Measurements from ENCODE around the gene COMMD1.

The COMMD1 gene

GRCh38 chr2:62010632-62011256 is 105.3 kb downstream of the COMMD1 start:
- Histone ChIP-seq H3K4me1 (ENCODE audit: insufficient read depth, insufficient read length) (no peaks in the 10 kb centered on the region), H3K4me3 (ENCODE audit: insufficient read length, low read depth) (no peak overlapping the region), H3K36me3 (ENCODE audit: insufficient read depth, insufficient read length, low read length) (no peaks in the 10 kb centered on the region), H3K9ac (ENCODE audit: insufficient read length, low read depth) (no peak overlapping the region), H3K9me3 (ENCODE audit: insufficient read depth, low read length) (no peaks in the 10 kb centered on the region), H3K27me3 (ENCODE audit: insufficient read depth, insufficient read length) (no peaks in the 10 kb centered on the region)
- no peak for TF ChIP-seq ZNF274 (IDR thresholded peaks at IDR 0.05; ENCODE audit: low read depth, low read length)
- DNase-seq (ENCODE audit: low read depth, low spot score) = no peak

GRCh38 chr2:62013641-62014040 is 108.2 kb downstream of the COMMD1 start:
- Histone ChIP-seq H3K36me3 (ENCODE audit: insufficient read depth, insufficient read length, low read length) (no peaks in the 10 kb centered on the region), H3K9me3 (ENCODE audit: insufficient read depth, low read length) (no peaks in the 10 kb centered on the region), H3K4me3 (ENCODE audit: insufficient read length, low read depth) (no peak overlapping the region), H3K4me1 (ENCODE audit: insufficient read depth, insufficient read length) (no peaks in the 10 kb centered on the region), H3K27me3 (ENCODE audit: insufficient read depth, insufficient read length) (no peaks in the 10 kb centered on the region), H3K9ac (ENCODE audit: insufficient read length, low read depth) (no peak overlapping the region)
- TF ChIP-seq ZNF274 (IDR thresholded peaks at IDR 0.05; ENCODE audit: low read depth, low read length) (no peak), SUZ12 (IDR thresholded peaks at IDR 0.05; ENCODE audit: extremely low read depth, insufficient read depth, insufficient read length) (no peak), YY1 (IDR thresholded peaks at IDR 0.05; ENCODE audit: insufficient read depth, insufficient read length) (no peak)
- DNase-seq (ENCODE audit: low read depth, low spot score) = no peak

DNA sequence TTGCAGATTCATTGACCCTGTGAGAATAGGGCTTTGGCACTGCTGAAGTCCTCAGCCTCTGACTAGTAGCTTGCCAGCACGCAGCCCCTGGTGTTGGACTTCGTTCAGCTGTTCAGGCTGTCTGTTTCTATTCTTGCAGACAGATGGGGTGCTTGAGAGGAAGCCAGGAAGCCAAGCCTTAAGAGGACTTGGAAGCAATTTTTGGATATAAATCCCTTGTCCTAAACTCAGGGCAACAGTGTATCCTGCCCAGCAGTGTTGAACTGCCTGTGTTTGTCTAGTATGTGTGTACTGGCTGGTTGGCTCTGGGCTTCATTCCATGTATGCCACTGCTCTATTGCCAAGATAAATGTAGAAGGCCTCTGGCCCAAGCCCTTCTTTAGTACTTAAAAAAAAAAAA is 108.6 kb downstream of the COMMD1 start:
- Histone ChIP-seq H3K27me3 (ENCODE audit: insufficient read depth, insufficient read length) (no peaks in the 10 kb centered on the region), H3K4me1 (ENCODE audit: insufficient read depth, insufficient read length) (no peaks in the 10 kb centered on the region), H3K9ac (ENCODE audit: insufficient read length, low read depth) (no peak overlapping the region), H3K9me3 (ENCODE audit: insufficient read depth, low read length) (no peaks in the 10 kb centered on the region), H3K4me3 (ENCODE audit: insufficient read length, low read depth) (no peak overlapping the region), H3K36me3 (ENCODE audit: insufficient read depth, insufficient read length, low read length) (no peaks in the 10 kb centered on the region)
- TF ChIP-seq SUZ12 (IDR thresholded peaks at IDR 0.05; ENCODE audit: extremely low read depth, insufficient read depth, insufficient read length) (no peak), ZNF274 (IDR thresholded peaks at IDR 0.05; ENCODE audit: low read depth, low read length) (no peak), YY1 (IDR thresholded peaks at IDR 0.05; ENCODE audit: insufficient read depth, insufficient read length) (no peak)
- no peak for DNase-seq (ENCODE audit: low read depth, low spot score)

- Histone ChIP-seq H3K9me3 (ENCODE audit: insufficient read depth, low read length) (no peaks in the 10 kb centered on the region), H3K4me3 (ENCODE audit: insufficient read length, low read depth) (no peak overlapping the region), H3K27me3 (ENCODE audit: insufficient read depth, insufficient read length) (no peaks in the 10 kb centered on the region), H3K36me3 (ENCODE audit: insufficient read depth, insufficient read length, low read length) (no peaks in the 10 kb centered on the region), H3K9ac (ENCODE audit: insufficient read length, low read depth) (no peak overlapping the region), H3K4me1 (ENCODE audit: insufficient read depth, insufficient read length) (no peaks in the 10 kb centered on the region)
- TF ChIP-seq ZNF274 (IDR thresholded peaks at IDR 0.05; ENCODE audit: low read depth, low read length) (no peak), SUZ12 (IDR thresholded peaks at IDR 0.05; ENCODE audit: extremely low read depth, insufficient read depth, insufficient read length) (no peak), YY1 (IDR thresholded peaks at IDR 0.05; ENCODE audit: insufficient read depth, insufficient read length) (no peak)
- no peak for DNase-seq (ENCODE audit: low read depth, low spot score)
Observed at GRCh38 chr2:62016957-62017356, 111.5 kb downstream of the COMMD1 start.

- H3K9ac ChIP-seq (ENCODE audit: insufficient read length, low read depth) = no peak overlapping the region
- H3K9me3 ChIP-seq (ENCODE audit: insufficient read depth, low read length) = no peaks in the 10 kb centered on the region
- H3K27me3 ChIP-seq (ENCODE audit: insufficient read depth, insufficient read length) = no peaks in the 10 kb centered on the region
- no peak overlapping the region for H3K4me3 ChIP-seq (ENCODE audit: insufficient read length, low read depth)
- H3K36me3 ChIP-seq (ENCODE audit: insufficient read depth, insufficient read length, low read length) = no peaks in the 10 kb centered on the region
- TF ChIP-seq SUZ12 (IDR thresholded peaks at IDR 0.05; ENCODE audit: extremely low read depth, insufficient read depth, insufficient read length) (no peak), YY1 (IDR thresholded peaks at IDR 0.05; ENCODE audit: insufficient read depth, insufficient read length) (no peak), ZNF274 (IDR thresholded peaks at IDR 0.05; ENCODE audit: low read depth, low read length) (no peak)
- DNase-seq (ENCODE audit: low read depth, low spot score) = no peak
- no peaks in the 10 kb centered on the region for H3K4me1 ChIP-seq (ENCODE audit: insufficient read depth, insufficient read length)
Observed at GRCh38 chr2:62029910-62030309, 124.4 kb downstream of the COMMD1 start.

- Histone ChIP-seq H3K9ac (ENCODE audit: insufficient read length, low read depth) (no peak overlapping the region), H3K36me3 (ENCODE audit: insufficient read depth, insufficient read length, low read length) (no peaks in the 10 kb centered on the region), H3K4me3 (ENCODE audit: insufficient read length, low read depth) (no peak overlapping the region), H3K27me3 (ENCODE audit: insufficient read depth, insufficient read length) (no peaks in the 10 kb centered on the region), H3K9me3 (ENCODE audit: insufficient read depth, low read length) (no peaks in the 10 kb centered on the region), H3K4me1 (ENCODE audit: insufficient read depth, insufficient read length) (no peaks in the 10 kb centered on the region)
- no peak for DNase-seq (ENCODE audit: low read depth, low spot score)
- TF ChIP-seq YY1 (IDR thresholded peaks at IDR 0.05; ENCODE audit: insufficient read depth, insufficient read length) (no peak), ZNF274 (IDR thresholded peaks at IDR 0.05; ENCODE audit: low read depth, low read length) (no peak), SUZ12 (IDR thresholded peaks at IDR 0.05; ENCODE audit: extremely low read depth, insufficient read depth, insufficient read length) (no peak)
Observed at GRCh38 chr2:62030902-62031301, 125.4 kb downstream of the COMMD1 start.

DNA sequence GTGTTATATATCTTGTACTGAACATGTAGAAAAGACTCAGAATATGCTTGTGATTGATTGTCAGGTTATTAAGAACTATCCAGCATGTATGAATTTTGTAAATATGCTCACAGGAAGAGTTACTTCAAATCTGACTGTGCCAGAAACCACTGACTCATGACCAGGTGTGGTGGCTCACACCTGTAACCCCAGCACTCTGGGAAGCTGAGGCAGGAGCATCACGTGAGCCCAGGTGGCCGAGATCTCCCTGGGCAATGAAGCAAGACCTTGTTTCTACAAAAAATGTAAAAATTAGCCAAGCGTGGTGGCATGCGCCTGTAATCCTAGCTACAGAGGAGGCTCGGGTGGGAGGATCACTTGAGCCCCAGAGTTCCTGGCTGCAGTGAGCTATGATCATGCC is 126.6 kb downstream of the COMMD1 start:
- Histone ChIP-seq H3K9me3 (ENCODE audit: insufficient read depth, low read length) (no peaks in the 10 kb centered on the region), H3K27me3 (ENCODE audit: insufficient read depth, insufficient read length) (no peaks in the 10 kb centered on the region), H3K36me3 (ENCODE audit: insufficient read depth, insufficient read length, low read length) (no peaks in the 10 kb centered on the region), H3K4me3 (ENCODE audit: insufficient read length, low read depth) (no peak overlapping the region), H3K9ac (ENCODE audit: insufficient read length, low read depth) (no peak overlapping the region), H3K4me1 (ENCODE audit: insufficient read depth, insufficient read length) (no peaks in the 10 kb centered on the region)
- DNase-seq (ENCODE audit: low read depth, low spot score) = no peak
- TF ChIP-seq SUZ12 (IDR thresholded peaks at IDR 0.05; ENCODE audit: extremely low read depth, insufficient read depth, insufficient read length) (no peak), YY1 (IDR thresholded peaks at IDR 0.05; ENCODE audit: insufficient read depth, insufficient read length) (no peak), ZNF274 (IDR thresholded peaks at IDR 0.05; ENCODE audit: low read depth, low read length) (no peak)

All from NT2/D1 (cell line).